Astrocyte (in vitro differentiated cells and primary cell): ENCODE measurements around the gene KCNE1. TPM values are rescaled to one million over a fixed set of nuclear protein-coding genes. Genes with fewer than 3 reads are reported as not detected.

Experiments used
- DNase-seq: peaks from one replicate; pipeline ENCODE4 v3.0.0-alpha.2; 2010; ENCODE audit warnings: low read depth
- FAIRE-seq: peaks from 2 replicates; lab custom pipeline; 2011; peaks lifted over from hg19 to GRCh38; lab: Jason Lieb, UNC
- H2AFZ ChIP-seq: 2 replicates; pipeline ENCODE4 v1.6.0; 2012; ENCODE audit warnings: low read depth, low read length, inconsistent platforms
- H3K27ac ChIP-seq: 2 replicates; pipeline ENCODE4 v1.5.1; 2011; ENCODE audit warnings: low read depth, low read length, inconsistent platforms
- H3K27me3 ChIP-seq: 2 replicates; pipeline ENCODE4 v1.6.0; 2011; ENCODE audit warnings: low read length, inconsistent platforms; ENCODE audit not compliant: insufficient read depth
- H3K36me3 ChIP-seq: 2 replicates; pipeline ENCODE4 v1.5.1; 2011; ENCODE audit warnings: low read length, inconsistent platforms; ENCODE audit not compliant: insufficient read depth
- H3K4me1 ChIP-seq: 2 replicates; pipeline ENCODE4 v1.5.1; 2011; ENCODE audit warnings: low read length, inconsistent platforms; ENCODE audit not compliant: insufficient read depth
- H3K4me2 ChIP-seq: 2 replicates; pipeline ENCODE4 v1.6.0; 2012; ENCODE audit warnings: low read length, inconsistent platforms
- H3K4me3 ChIP-seq: 2 replicates; pipeline ENCODE4 v1.5.1; 2011; ENCODE audit warnings: low read depth, mild to moderate bottlenecking, low read length, inconsistent platforms; ENCODE audit not compliant: insufficient read depth
- H3K79me2 ChIP-seq: 2 replicates; pipeline ENCODE4 v1.6.0; 2012; ENCODE audit warnings: mild to moderate bottlenecking, low read length, inconsistent platforms; ENCODE audit not compliant: insufficient read depth
- H3K9ac ChIP-seq: 2 replicates; pipeline ENCODE4 v1.6.0; 2012; ENCODE audit warnings: mild to moderate bottlenecking, low read length, inconsistent platforms
- H3K9me3 ChIP-seq: 2 replicates; pipeline ENCODE4 v1.5.1; 2012; ENCODE audit warnings: low read depth, mild to moderate bottlenecking, low read length, inconsistent platforms; ENCODE audit not compliant: insufficient read depth
- H4K20me1 ChIP-seq: 2 replicates; pipeline ENCODE4 v1.6.0; 2012; ENCODE audit warnings: low read length, inconsistent platforms; ENCODE audit not compliant: insufficient read depth
- H3K27ac Mint-ChIP-seq: one replicate; pipeline ENCODE4 v1.8.0; 2021; ENCODE audit warnings: mild to moderate bottlenecking, mixed read lengths; ENCODE audit not compliant: unreplicated experiment
- H3K27me3 Mint-ChIP-seq: one replicate; pipeline ENCODE4 v1.8.0; 2021; ENCODE audit warnings: low read depth, mixed read lengths; ENCODE audit not compliant: unreplicated experiment
- H3K36me3 Mint-ChIP-seq: one replicate; pipeline ENCODE4 v1.8.0; 2021; ENCODE audit warnings: low read depth, mixed read lengths; ENCODE audit not compliant: unreplicated experiment
- H3K4me1 Mint-ChIP-seq: one replicate; pipeline ENCODE4 v1.8.0; 2021; ENCODE audit warnings: low read depth, mixed read lengths; ENCODE audit not compliant: unreplicated experiment
- H3K4me3 Mint-ChIP-seq: one replicate; pipeline ENCODE4 v1.8.0; 2021; ENCODE audit warnings: mild to moderate bottlenecking, moderate library complexity, mixed read lengths; ENCODE audit not compliant: unreplicated experiment
- H3K9me3 Mint-ChIP-seq: one replicate; pipeline ENCODE4 v1.8.0; 2021; ENCODE audit warnings: mild to moderate bottlenecking, mixed read lengths; ENCODE audit not compliant: unreplicated experiment
- CTCF ChIP-seq: IDR thresholded peaks from 2 replicates; pipeline ENCODE4 v1.5.1; 2011; ENCODE audit warnings: low read depth, mild to moderate bottlenecking, inconsistent platforms, low read length, moderate library complexity; ENCODE audit not compliant: insufficient read depth
- EZH2 ChIP-seq: IDR thresholded peaks from 2 replicates; pipeline ENCODE4 v1.6.1; 2012; ENCODE audit warnings: mild to moderate bottlenecking, low read length, inconsistent platforms; ENCODE audit not compliant: insufficient read depth
- total RNA-seq: library from RNA; stranded (reverse); gene quantifications from 2 replicates; pipeline ENCODE4 v1.2.1, GENCODE V29; 2021

Gene KCNE1
- total RNA-seq, 1 donor from 2014 or later = 0.73 TPM

GRCh38 chr21:34530261-34530660 is 18.3 kb upstream of the KCNE1 start:
- no peaks in the 10 kb centered on the region for H3K9me3 ChIP-seq
- Mint-ChIP-seq H3K27me3 (no peaks in the 10 kb centered on the region), H3K9me3 (no peaks in the 10 kb centered on the region), H3K27ac (peak overlapping the region; percentile 91), H3K4me1 (peaks cover 55% of the 10 kb centered on the region), H3K36me3 (peaks cover 4% of the 10 kb centered on the region), H3K4me3 (no peak overlapping the region)
- peak overlapping the region; percentile 77 for H3K27ac ChIP-seq
- H3K4me3 ChIP-seq = no peak overlapping the region
- no peak for TF ChIP-seq EZH2
- no peak for TF ChIP-seq CTCF
- peak; percentile 82 for FAIRE-seq
- H4K20me1 ChIP-seq = peaks cover 1% of the 10 kb centered on the region
- no peaks in the 10 kb centered on the region for H3K27me3 ChIP-seq
- peaks cover 13% of the 10 kb centered on the region for H3K79me2 ChIP-seq
- H3K4me2 ChIP-seq = peak overlapping the region; percentile 14
- H2AFZ ChIP-seq = no peak overlapping the region
- peak; percentile 90 for DNase-seq
- H3K4me1 ChIP-seq = peaks cover 46% of the 10 kb centered on the region
- peak overlapping the region; percentile 40 for H3K9ac ChIP-seq
- H3K36me3 ChIP-seq = no peaks in the 10 kb centered on the region

GRCh38 chr21:34528131-34528561 is 16.1 kb upstream of the KCNE1 start:
- Histone ChIP-seq H3K36me3 (peaks cover 4% of the 10 kb centered on the region), H3K27ac (peak overlapping the region; percentile 91), H4K20me1 (peaks cover 22% of the 10 kb centered on the region), H3K9me3 (no peaks in the 10 kb centered on the region), H3K4me2 (peak overlapping the region; percentile 71), H3K79me2 (peaks cover 31% of the 10 kb centered on the region), H3K4me1 (peaks cover 55% of the 10 kb centered on the region), H3K27me3 (no peaks in the 10 kb centered on the region), H3K4me3 (no peak overlapping the region), H2AFZ (no peak overlapping the region), H3K9ac (peak overlapping the region; percentile 74)
- H3K4me3 Mint-ChIP-seq = peak overlapping the region; percentile 22
- H3K27ac Mint-ChIP-seq = peak overlapping the region; percentile 91
- FAIRE-seq (peak; percentile 62), DNase-seq (peak; percentile 75)
- H3K27me3 Mint-ChIP-seq = no peaks in the 10 kb centered on the region
- TF ChIP-seq CTCF (no peak), EZH2 (no peak)
- H3K36me3 Mint-ChIP-seq = peaks cover 4% of the 10 kb centered on the region
- no peaks in the 10 kb centered on the region for H3K9me3 Mint-ChIP-seq
- H3K4me1 Mint-ChIP-seq = peaks cover 53% of the 10 kb centered on the region

- Mint-ChIP-seq H3K27me3 (no peaks in the 10 kb centered on the region), H3K27ac (peak overlapping the region; percentile 97), H3K36me3 (peaks cover 8% of the 10 kb centered on the region), H3K4me1 (peaks cover 57% of the 10 kb centered on the region), H3K9me3 (no peaks in the 10 kb centered on the region), H3K4me3 (peak overlapping the region; percentile 93)
- no peak overlapping the region for H2AFZ ChIP-seq
- H3K79me2 ChIP-seq = peaks cover 45% of the 10 kb centered on the region
- peak overlapping the region; percentile 98 for H3K9ac ChIP-seq
- peaks cover 35% of the 10 kb centered on the region for H4K20me1 ChIP-seq
- DNase-seq (peak; percentile 100), FAIRE-seq (peak; percentile 100)
- peaks cover 58% of the 10 kb centered on the region for H3K4me1 ChIP-seq
- no peaks in the 10 kb centered on the region for H3K9me3 ChIP-seq
- peak overlapping the region; percentile 97 for H3K4me2 ChIP-seq
- TF ChIP-seq EZH2 (no peak), CTCF (no peak)
- H3K27me3 ChIP-seq = no peaks in the 10 kb centered on the region
- peak overlapping the region; percentile 84 for H3K4me3 ChIP-seq
- H3K36me3 ChIP-seq = peaks cover 13% of the 10 kb centered on the region
- peak overlapping the region; percentile 96 for H3K27ac ChIP-seq
These were observed 14.7 kb upstream of the KCNE1 start for GRCh38 chr21:34526618-34527290.
